H1 (cell line): ENCODE results near the gene RBM43. TPM values are rescaled to one million over a fixed set of nuclear protein-coding genes. Genes with fewer than 3 reads are reported as not detected.

ENCODE experiments used
- CTCF ChIA-PET: fragments of 300-600 bp; sonication (Branson Sonifier 250); formaldehyde crosslinking; loops from one replicate; lab custom pipeline; 2021; ENCODE audit not compliant: partially characterized antibody; lab: Charles Lee
- POLR2A ChIA-PET: fragments of 300-600 bp; sonication (Branson Sonifier 250); formaldehyde crosslinking; loops from one replicate; lab custom pipeline; 2021; ENCODE audit warnings: inconsistent platforms; ENCODE audit not compliant: partially characterized antibody; lab: Charles Lee
- DNase-seq, 2 experiments: peaks; one replicate each; pipeline versions ENCODE4 v3.0.0 to v3.0.0-alpha.2; 2010 to 2022; ENCODE audit warnings: low spot score in 2 of 2, low read depth in 1 of 2, mixed read lengths in 1 of 2
- FAIRE-seq: peaks from 2 replicates; lab custom pipeline; 2011; peaks lifted over from hg19 to GRCh38; lab: Jason Lieb, UNC
- H2AFZ ChIP-seq: 2 replicates; pipeline ENCODE4 v1.8.1; 2012; ENCODE audit warnings: low read length, inconsistent platforms
- H2AK5ac ChIP-seq: 2 replicates; pipeline ENCODE4 v1.6.1; 2013; ENCODE audit warnings: low read depth, low read length
- H2BK120ac ChIP-seq: replicated peaks from 2 replicates; pipeline ENCODE3; 2013; ENCODE audit warnings: low read depth, low read length, inconsistent platforms
- H2BK12ac ChIP-seq: 2 replicates; pipeline ENCODE4 v1.6.1; 2013; ENCODE audit warnings: low read depth, low read length
- H2BK15ac ChIP-seq: 2 replicates; pipeline ENCODE4 v1.6.1; 2013; ENCODE audit warnings: low read length
- H2BK20ac ChIP-seq: 2 replicates; pipeline ENCODE4 v1.6.1; 2013; ENCODE audit warnings: low read length
- H2BK5ac ChIP-seq: 2 replicates; pipeline ENCODE4 v1.6.1; 2013; ENCODE audit warnings: low read depth, low read length
- H3K14ac ChIP-seq: 2 replicates; pipeline ENCODE4 v1.6.1; 2013; ENCODE audit warnings: inconsistent platforms; ENCODE audit not compliant: insufficient read length
- H3K18ac ChIP-seq: 2 replicates; pipeline ENCODE4 v1.6.1; 2013; ENCODE audit warnings: low read length; ENCODE audit errors: extremely low read depth
- H3K23ac ChIP-seq: 2 replicates; pipeline ENCODE4 v1.6.1; 2013; ENCODE audit warnings: inconsistent platforms; ENCODE audit not compliant: insufficient read length
- H3K23me2 ChIP-seq: 2 replicates; pipeline ENCODE4 v1.6.1; 2013; ENCODE audit warnings: low read depth, low read length
- H3K27ac ChIP-seq: 2 replicates; pipeline ENCODE4 v1.6.1; 2011; ENCODE audit warnings: low read depth, low read length, inconsistent platforms
- H3K27me3 ChIP-seq, 4 experiments: replicated peaks in 1 of 4; 1 replicate in 1 of 4; 2 replicates in 3 of 4; pipeline versions ENCODE4 v1.6.1 to v1.8.1; 2011 to 2013; ENCODE audit warnings: low read length in 3 of 4, mild to moderate bottlenecking in 3 of 4, inconsistent platforms in 2 of 4, mixed read lengths in 2 of 4, moderate library complexity in 1 of 4; ENCODE audit not compliant: control insufficient read depth in 3 of 4, insufficient read depth in 3 of 4; ENCODE audit errors: extremely low read depth in 1 of 4
- H3K36me3 ChIP-seq, 4 experiments: 2 replicates each; pipeline versions ENCODE4 v1.6.1 to v1.8.1; 2011 to 2013; ENCODE audit warnings: mild to moderate bottlenecking in 4 of 4, low read length in 3 of 4, moderate library complexity in 2 of 4, control low read depth in 1 of 4, inconsistent platforms in 1 of 4; ENCODE audit not compliant: insufficient read depth in 4 of 4, control insufficient read depth in 2 of 4
- H3K4ac ChIP-seq: replicated peaks from 2 replicates; pipeline ENCODE3; 2013; ENCODE audit warnings: low read length, low read depth, mixed read lengths, inconsistent platforms; ENCODE audit not compliant: insufficient read length
- H3K4me1 ChIP-seq, 4 experiments: replicated peaks in 1 of 4; 1 replicate in 1 of 4; 2 replicates in 3 of 4; pipeline versions ENCODE4 v1.6.1 to v1.8.1; 2011 to 2013; ENCODE audit warnings: low read length in 3 of 4, inconsistent platforms in 2 of 4, mixed read lengths in 1 of 4; ENCODE audit not compliant: insufficient read depth in 4 of 4, control insufficient read depth in 3 of 4
- H3K4me2 ChIP-seq, 2 experiments: 2 replicates each; pipeline versions ENCODE4 v1.6.1 to v1.8.1; 2011 to 2013; ENCODE audit warnings: low read depth in 2 of 2, low read length in 2 of 2, control low read depth in 1 of 2, inconsistent platforms in 1 of 2, mild to moderate bottlenecking in 1 of 2; ENCODE audit not compliant: insufficient read depth in 1 of 2
- H3K4me3 ChIP-seq, 4 experiments: fragments of 200-600, 300-600 bp in 1 of 4; sonication (generic), shearing (Covaris generic), sonication (Bioruptor Twin) in 1 of 4; 2 replicates each; pipeline versions ENCODE4 v1.5.1 to v1.8.1; 2011 to 2016; ENCODE audit warnings: low read length in 4 of 4, low read depth in 3 of 4, control low read depth in 2 of 4, inconsistent platforms in 2 of 4, mild to moderate bottlenecking in 2 of 4, mixed read lengths in 1 of 4, moderate library complexity in 1 of 4; ENCODE audit not compliant: insufficient read depth in 2 of 4; ENCODE audit errors: extremely low read depth in 1 of 4
- H3K56ac ChIP-seq: replicated peaks from 2 replicates; pipeline ENCODE3; 2013; ENCODE audit warnings: low read depth, mild to moderate bottlenecking, mixed read lengths, low read length, inconsistent platforms; ENCODE audit not compliant: insufficient read length
- H3K79me1 ChIP-seq: 2 replicates; pipeline ENCODE4 v1.6.1; 2013; ENCODE audit warnings: low read depth, low read length, control low read depth
- H3K79me2 ChIP-seq, 2 experiments: 2 replicates each; pipeline versions ENCODE4 v1.6.1 to v1.8.1; 2012 to 2013; ENCODE audit warnings: low read length in 2 of 2, mild to moderate bottlenecking in 2 of 2, inconsistent platforms in 1 of 2; ENCODE audit not compliant: insufficient read depth in 2 of 2, control insufficient read depth in 1 of 2
- H3K9ac ChIP-seq, 4 experiments: replicated peaks in 1 of 4; 1 replicate in 1 of 4; 2 replicates in 3 of 4; pipeline versions ENCODE4 v1.6.1 to v1.8.1; 2011 to 2013; ENCODE audit warnings: low read depth in 3 of 4, low read length in 3 of 4, control low read depth in 2 of 4, mild to moderate bottlenecking in 2 of 4, moderate library complexity in 2 of 4, inconsistent platforms in 1 of 4; ENCODE audit errors: extremely low read depth in 1 of 4
- H3K9me3 ChIP-seq, 2 experiments: 2 replicates each; pipeline versions ENCODE4 v1.6.1 to v1.8.1; 2012 to 2013; ENCODE audit warnings: mild to moderate bottlenecking in 2 of 2, moderate library complexity in 2 of 2, control low read depth in 1 of 2, inconsistent platforms in 1 of 2, low read depth in 1 of 2, low read length in 1 of 2, mixed read lengths in 1 of 2; ENCODE audit not compliant: insufficient read depth in 2 of 2
- H4K20me1 ChIP-seq, 2 experiments: replicated peaks in 1 of 2; 2 replicates each; pipeline versions ENCODE3 to v1.8.1; 2011 to 2013; ENCODE audit warnings: inconsistent platforms in 2 of 2, low read length in 2 of 2, mild to moderate bottlenecking in 1 of 2; ENCODE audit not compliant: insufficient read depth in 2 of 2, control insufficient read depth in 1 of 2
- H4K5ac ChIP-seq: 2 replicates; pipeline ENCODE4 v1.6.1; 2013; ENCODE audit warnings: low read length, low read depth, mixed read lengths, inconsistent platforms; ENCODE audit not compliant: insufficient read length
- H4K8ac ChIP-seq: 2 replicates; pipeline ENCODE4 v1.8.0; 2013; ENCODE audit warnings: mild to moderate bottlenecking, moderate library complexity, low read length, inconsistent platforms; ENCODE audit not compliant: insufficient read depth; ENCODE audit errors: extremely low read depth
- H4K91ac ChIP-seq: replicated peaks from 2 replicates; pipeline ENCODE3; 2013; ENCODE audit warnings: low read length, mixed read lengths, inconsistent platforms; ENCODE audit not compliant: insufficient read length
- ATF3 ChIP-seq: IDR thresholded peaks from 2 replicates; pipeline ENCODE4 v1.6.1; 2011; ENCODE audit warnings: low read depth, mild to moderate bottlenecking, low read length; ENCODE audit not compliant: insufficient read depth
- CHD2 ChIP-seq: IDR thresholded peaks from 2 replicates; pipeline ENCODE4 v1.6.1; 2012; ENCODE audit warnings: low read length, improper control_type of control experiment
- EZH2 ChIP-seq: fragments of 200-600 bp; sonication (generic); IDR thresholded peaks from 2 replicates; pipeline ENCODE4 v1.7.1; 2012; ENCODE audit warnings: low read depth, mild to moderate bottlenecking, moderate library complexity, low read length, inconsistent platforms; ENCODE audit not compliant: severe bottlenecking
- RBBP5 ChIP-seq: IDR thresholded peaks from 2 replicates; pipeline ENCODE4 v1.7.1; 2012; ENCODE audit warnings: low read depth, mild to moderate bottlenecking, inconsistent platforms, low read length, moderate library complexity, borderline replicate concordance
- RNF2 ChIP-seq: fragments of 200-900, 300-1000 bp; sonication (generic); IDR thresholded peaks from 2 replicates; pipeline ENCODE4 v1.7.1; 2016; ENCODE audit warnings: borderline replicate concordance, low read depth, mild to moderate bottlenecking, antibody characterized with exemption, low read length; ENCODE audit not compliant: poor library complexity, severe bottlenecking; ENCODE audit errors: missing control alignments
- SIN3A ChIP-seq, 2 experiments: IDR thresholded peaks in 1 of 2; conservative IDR thresholded peaks in 1 of 2; 2 replicates each; pipeline ENCODE4 v1.6.1; 2011 to 2012; ENCODE audit warnings: low read length in 2 of 2, improper control_type of control experiment in 1 of 2, low read depth in 1 of 2, mild to moderate bottlenecking in 1 of 2
- SIRT6 ChIP-seq: IDR thresholded peaks from one replicate; pipeline ENCODE4 v1.7.1; 2012; ENCODE audit warnings: low read length, inconsistent platforms
- TCF12 ChIP-seq: IDR thresholded peaks from 2 replicates; pipeline ENCODE4 v1.6.1; 2011; ENCODE audit warnings: low read depth, mild to moderate bottlenecking, low read length
- WGBS, 2 experiments: shearing (Covaris generic) in 1 of 2; methylation state at CpG; one replicate each; pipeline versions ENCODE4 v1.1.6 to v1.1.7; 2013 to 2015; ENCODE audit warnings: low lambda C conversion rate in 2 of 2, mixed read lengths in 2 of 2, inconsistent platforms in 1 of 2, low coverage in 1 of 2, missing lambda C conversion rate in 1 of 2; ENCODE audit not compliant: insufficient replicate concordance in 2 of 2, insufficient coverage in 1 of 2, insufficient read length in 1 of 2; ENCODE audit errors: extremely low coverage in 1 of 2, missing lambda C conversion rate in 1 of 2; 5-methylcytosine and 5-hydroxymethylcytosine counted together
- polyA plus RNA-seq, 7 experiments: library from polyadenylated mRNA; depleted of rRNA in 3 of 7; stranded (reverse) in 5 of 7; unstranded in 2 of 7; fragments of >200 nt in 5 of 7; fragments of 200-250 nt in 2 of 7; gene quantifications; 1 replicate in 5 of 7; 2 replicates in 1 of 7; 4 replicates in 1 of 7; pipeline versions ENCODE4 v1.2.1 to v1.2.3, GENCODE V29; 2011 to 2013; ENCODE audit warnings: missing spikeins in 2 of 7, mixed read lengths in 2 of 7
- total RNA-seq: library from RNA; stranded (reverse); fragmentation: NEBNext Ultra II Directional; extraction: Animal tissue kit (Norgen Biotek cat#: 25700); gene quantifications from 2 replicates; pipeline ENCODE4 v1.2.1, GENCODE V29; 2021

RBM43 gene
- total and polyA plus RNA-seq, 2 of the 8 experiments (the other 6 are each of a cell fraction or from before 2014, with no cell fraction given): 1.7 to 2.0 TPM

- Histone ChIP-seq H2AFZ (no peak overlapping the region), H3K23me2 (peaks cover 3% of the 10 kb centered on the region; the same call in 1 of the 2 replicates), H3K79me1 (no peaks in the 10 kb centered on the region), H4K91ac (no peak overlapping the region), H3K18ac (no peak overlapping the region), H3K4me3 (no peak overlapping the region), H2BK12ac (no peak overlapping the region), H4K20me1 (no peaks in the 10 kb centered on the region), H3K36me3 (no peaks in the 10 kb centered on the region), H3K9ac (no peak overlapping the region), H3K4me1 (peaks cover 0 to 4% (median 2%) of the 10 kb centered on the region in 4 experiments; a peak in 2 of 7 replicates), H3K14ac (no peak overlapping the region), H3K79me2 (no peaks in the 10 kb centered on the region), H2BK120ac (no peak overlapping the region), H4K8ac (no peak overlapping the region), H2BK20ac (no peak overlapping the region), H3K23ac (no peak overlapping the region), H3K4ac (peak overlapping the region; percentile 66), H3K4me2 (no peak overlapping the region; a peak in 1 of 4 replicates), H2AK5ac (no peak overlapping the region), H3K27me3 (no peaks in the 10 kb centered on the region), H3K9me3 (no peaks in the 10 kb centered on the region), H2BK15ac (no peak overlapping the region), H2BK5ac (no peak overlapping the region), H3K27ac (no peak overlapping the region), H4K5ac (no peak overlapping the region), H3K56ac (no peak overlapping the region)
- CTCF ChIA-PET: interaction anchor here (0.8 kb wide), 1 partner anchor 43 kb away, joined by 3 read pairs; no protein-coding TSS in a partner anchor
- DNase-seq (no peak), FAIRE-seq (no peak)
- POLR2A ChIA-PET: interaction anchor here (1.1 to 1.4 kb wide), 2 partner anchors 10 to 25 kb away, joined by 3 read pairs; no protein-coding TSS in a partner anchor
- no peak for TF ChIP-seq EZH2
- TF ChIP-seq SIRT6: no peak
- TF ChIP-seq CHD2: no peak
- no peak for TF ChIP-seq TCF12
- TF ChIP-seq RNF2: no peak
- TF ChIP-seq SIN3A (conservative IDR thresholded peaks at IDR 0.05 in 1 of 2, IDR thresholded peaks at IDR 0.05 in 1 of 2; ENCODE audit: low read depth in 1 of 2, low read length in 2 of 2): no peak
- TF ChIP-seq ATF3: no peak
- TF ChIP-seq RBBP5: no peak
- WGBS, 2 experiments: 93% methylated on average over 5 of the region's 5 CpGs; no CpG with 5 or more reads in 1 of the 2 experiments
Observed at GRCh38 chr2:151287513-151288250, 26.0 kb upstream of the RBM43 start.
